ENCODE measurements around the gene SNX22.

DNA sequence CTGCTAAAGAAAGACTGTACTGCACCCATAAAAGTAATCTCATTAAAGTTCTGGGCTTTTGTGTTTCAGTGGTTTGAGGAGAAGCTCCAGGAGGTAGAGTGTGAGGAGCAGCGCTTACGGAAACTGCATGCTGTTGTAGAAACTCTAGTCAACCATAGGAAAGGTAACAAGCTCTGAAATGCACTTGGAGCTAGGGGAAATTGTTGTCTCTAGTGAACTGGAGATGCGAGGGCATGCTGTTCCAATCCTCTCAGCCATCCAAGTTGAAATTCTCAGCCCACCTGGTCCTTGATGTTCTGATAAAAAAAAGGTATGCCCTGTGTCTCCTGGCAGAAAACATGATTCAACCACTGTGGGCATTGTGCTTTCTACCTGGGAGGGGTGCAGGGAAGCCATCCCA lies 21.4 kb upstream of the SNX22 start:
- TF ChIP-seq, protein P1, sequence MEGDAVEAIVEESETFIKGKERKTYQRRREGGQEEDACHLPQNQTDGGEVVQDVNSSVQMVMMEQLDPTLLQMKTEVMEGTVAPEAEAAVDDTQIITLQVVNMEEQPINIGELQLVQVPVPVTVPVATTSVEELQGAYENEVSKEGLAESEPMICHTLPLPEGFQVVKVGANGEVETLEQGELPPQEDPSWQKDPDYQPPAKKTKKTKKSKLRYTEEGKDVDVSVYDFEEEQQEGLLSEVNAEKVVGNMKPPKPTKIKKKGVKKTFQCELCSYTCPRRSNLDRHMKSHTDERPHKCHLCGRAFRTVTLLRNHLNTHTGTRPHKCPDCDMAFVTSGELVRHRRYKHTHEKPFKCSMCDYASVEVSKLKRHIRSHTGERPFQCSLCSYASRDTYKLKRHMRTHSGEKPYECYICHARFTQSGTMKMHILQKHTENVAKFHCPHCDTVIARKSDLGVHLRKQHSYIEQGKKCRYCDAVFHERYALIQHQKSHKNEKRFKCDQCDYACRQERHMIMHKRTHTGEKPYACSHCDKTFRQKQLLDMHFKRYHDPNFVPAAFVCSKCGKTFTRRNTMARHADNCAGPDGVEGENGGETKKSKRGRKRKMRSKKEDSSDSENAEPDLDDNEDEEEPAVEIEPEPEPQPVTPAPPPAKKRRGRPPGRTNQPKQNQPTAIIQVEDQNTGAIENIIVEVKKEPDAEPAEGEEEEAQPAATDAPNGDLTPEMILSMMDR (IDR thresholded peaks at IDR 0.05; ENCODE audit: low read depth, low read length): no peak
- no peak for TF ChIP-seq EZH2phosphoT487 (IDR thresholded peaks at IDR 0.05; ENCODE audit: low read depth)
